ENCODE measurements around the gene TMEM115. TPM values are rescaled to one million over a fixed set of nuclear protein-coding genes. Genes with fewer than 3 reads are reported as not detected.
A peak's percentile ranks its signal among the peaks of the same experiment; 100 is the strongest.
"Not testable (repeated sequence)": the region's sequence is repeated elsewhere in the genome, so short reads cannot be mapped to it uniquely, and the experiment has no call there.

The TMEM115 gene
- total RNA-seq, 1 donor from 2014 or later: 42.5 TPM

GRCh38 chr3:50317300-50317699 is 42.0 kb downstream of the TMEM115 start:
- Mint-ChIP-seq H3K27ac (ENCODE audit: unreplicated experiment) (no peak overlapping the region), H3K4me3 (ENCODE audit: unreplicated experiment) (peak overlapping the region; percentile 9), H3K36me3 (ENCODE audit: unreplicated experiment) (peaks cover 6% of the 10 kb centered on the region), H3K9me3 (ENCODE audit: unreplicated experiment) (peaks cover 3% of the 10 kb centered on the region), H3K27me3 (ENCODE audit: unreplicated experiment) (peaks cover 16% of the 10 kb centered on the region), H3K4me1 (ENCODE audit: low read depth, unreplicated experiment) (peaks cover 12% of the 10 kb centered on the region)
- TF ChIP-seq, protein P1, sequence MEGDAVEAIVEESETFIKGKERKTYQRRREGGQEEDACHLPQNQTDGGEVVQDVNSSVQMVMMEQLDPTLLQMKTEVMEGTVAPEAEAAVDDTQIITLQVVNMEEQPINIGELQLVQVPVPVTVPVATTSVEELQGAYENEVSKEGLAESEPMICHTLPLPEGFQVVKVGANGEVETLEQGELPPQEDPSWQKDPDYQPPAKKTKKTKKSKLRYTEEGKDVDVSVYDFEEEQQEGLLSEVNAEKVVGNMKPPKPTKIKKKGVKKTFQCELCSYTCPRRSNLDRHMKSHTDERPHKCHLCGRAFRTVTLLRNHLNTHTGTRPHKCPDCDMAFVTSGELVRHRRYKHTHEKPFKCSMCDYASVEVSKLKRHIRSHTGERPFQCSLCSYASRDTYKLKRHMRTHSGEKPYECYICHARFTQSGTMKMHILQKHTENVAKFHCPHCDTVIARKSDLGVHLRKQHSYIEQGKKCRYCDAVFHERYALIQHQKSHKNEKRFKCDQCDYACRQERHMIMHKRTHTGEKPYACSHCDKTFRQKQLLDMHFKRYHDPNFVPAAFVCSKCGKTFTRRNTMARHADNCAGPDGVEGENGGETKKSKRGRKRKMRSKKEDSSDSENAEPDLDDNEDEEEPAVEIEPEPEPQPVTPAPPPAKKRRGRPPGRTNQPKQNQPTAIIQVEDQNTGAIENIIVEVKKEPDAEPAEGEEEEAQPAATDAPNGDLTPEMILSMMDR (IDR thresholded peaks at IDR 0.05; ENCODE audit: partially characterized antibody, unreplicated experiment): no peak
- no peak for DNase-seq

DNA sequence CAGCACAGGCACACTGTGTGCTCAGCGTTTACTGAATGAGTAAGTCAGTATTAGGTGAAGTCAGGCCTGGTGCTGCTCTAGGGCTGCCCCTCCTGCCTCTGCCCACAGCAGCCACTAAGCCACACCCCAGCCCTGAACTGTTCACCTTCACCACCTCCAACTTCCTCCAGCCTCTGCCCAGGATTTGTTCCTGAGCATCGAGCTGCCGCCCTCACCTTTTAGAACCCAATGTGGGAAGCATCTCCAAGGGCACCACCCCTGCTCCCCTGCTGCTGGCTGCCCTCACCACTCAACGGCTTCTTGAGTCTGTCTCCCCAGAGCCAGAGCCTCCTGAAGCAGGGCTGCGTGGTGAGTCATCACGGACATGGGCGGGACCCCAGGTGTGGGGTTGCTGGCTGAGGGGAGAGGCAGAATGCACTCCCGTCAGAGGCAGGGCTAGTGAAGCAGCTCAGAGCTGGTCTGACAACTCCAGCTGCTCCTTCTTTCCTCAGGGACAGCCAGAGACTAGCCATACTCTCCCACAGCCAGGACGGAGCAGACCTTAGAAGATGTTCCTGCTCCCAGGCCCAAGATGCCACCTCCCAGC is 42.6 kb downstream of the TMEM115 start:
- Mint-ChIP-seq H3K4me3 (ENCODE audit: unreplicated experiment) (no peak overlapping the region), H3K9me3 (ENCODE audit: unreplicated experiment) (peaks cover 3% of the 10 kb centered on the region), H3K36me3 (ENCODE audit: unreplicated experiment) (peaks cover 6% of the 10 kb centered on the region), H3K27me3 (ENCODE audit: unreplicated experiment) (peaks cover 16% of the 10 kb centered on the region), H3K4me1 (ENCODE audit: low read depth, unreplicated experiment) (peaks cover 12% of the 10 kb centered on the region), H3K27ac (ENCODE audit: unreplicated experiment) (no peak overlapping the region)
- no peak for DNase-seq
- TF ChIP-seq, protein P1 (IDR thresholded peaks at IDR 0.05; ENCODE audit: partially characterized antibody, unreplicated experiment): no peak

- TF ChIP-seq, protein P1 (IDR thresholded peaks at IDR 0.05; ENCODE audit: partially characterized antibody, unreplicated experiment): no peak
- peaks cover 3% of the 10 kb centered on the region for H3K9me3 Mint-ChIP-seq (ENCODE audit: unreplicated experiment)
- no peak overlapping the region for H3K27ac Mint-ChIP-seq (ENCODE audit: unreplicated experiment)
- peaks cover 8% of the 10 kb centered on the region for H3K36me3 Mint-ChIP-seq (ENCODE audit: unreplicated experiment)
- DNase-seq: no peak
- H3K4me3 Mint-ChIP-seq (ENCODE audit: unreplicated experiment): no peak overlapping the region
- peaks cover 9% of the 10 kb centered on the region for H3K27me3 Mint-ChIP-seq (ENCODE audit: unreplicated experiment)
- peaks cover 5% of the 10 kb centered on the region for H3K4me1 Mint-ChIP-seq (ENCODE audit: low read depth, unreplicated experiment)
Observed at GRCh38 chr3:50314816-50315215, 44.5 kb downstream of the TMEM115 start.

DNA sequence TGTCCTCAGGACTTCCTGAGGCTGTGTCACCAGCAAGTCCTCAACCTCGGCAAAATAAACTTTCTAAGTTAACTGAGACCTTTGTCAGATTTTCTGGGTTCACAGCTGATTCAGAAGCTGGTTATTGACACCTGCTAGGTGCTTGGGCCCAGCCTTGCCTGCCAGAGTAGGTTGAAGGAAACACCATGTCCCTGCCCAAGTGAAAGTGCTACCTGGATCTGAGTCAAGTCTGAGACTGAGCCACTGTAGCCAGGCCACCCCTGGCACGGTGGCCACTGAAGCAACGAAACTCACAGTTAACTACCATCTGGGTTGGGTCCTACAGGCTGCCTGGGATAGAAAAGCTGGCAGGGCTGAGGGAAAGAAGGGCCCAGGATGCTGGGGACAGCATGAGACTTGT is 45.0 kb downstream of the TMEM115 start:
- peaks cover 9% of the 10 kb centered on the region for H3K27me3 Mint-ChIP-seq (ENCODE audit: unreplicated experiment)
- TF ChIP-seq, protein P1 (IDR thresholded peaks at IDR 0.05; ENCODE audit: partially characterized antibody, unreplicated experiment): no peak
- no peak for DNase-seq
- peaks cover 3% of the 10 kb centered on the region for H3K9me3 Mint-ChIP-seq (ENCODE audit: unreplicated experiment)
- peaks cover 12% of the 10 kb centered on the region for H3K36me3 Mint-ChIP-seq (ENCODE audit: unreplicated experiment)
- no peak overlapping the region for H3K27ac Mint-ChIP-seq (ENCODE audit: unreplicated experiment)
- peaks cover 5% of the 10 kb centered on the region for H3K4me1 Mint-ChIP-seq (ENCODE audit: low read depth, unreplicated experiment)
- no peak overlapping the region for H3K4me3 Mint-ChIP-seq (ENCODE audit: unreplicated experiment)

DNA sequence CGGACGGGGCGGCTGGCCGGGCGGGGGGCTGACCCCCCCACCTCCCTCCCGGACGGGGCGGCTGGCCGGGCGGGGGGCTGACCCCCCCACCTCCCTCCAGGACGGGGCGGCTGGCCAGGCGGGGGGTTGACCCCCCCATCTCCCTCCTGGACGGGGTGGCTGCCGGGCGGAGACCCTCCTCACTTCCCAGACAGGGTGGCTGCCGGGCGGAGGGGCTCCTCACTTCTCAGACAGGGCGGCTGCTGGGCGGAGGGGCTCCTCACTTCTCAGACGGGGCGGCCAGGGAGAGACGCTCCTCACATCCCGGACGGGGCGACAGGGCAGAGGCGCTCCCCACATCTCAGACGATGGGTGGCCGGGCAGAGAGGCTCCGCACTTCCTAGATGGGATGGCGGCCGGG is 47.3 kb downstream of the TMEM115 start:
- H3K27me3 Mint-ChIP-seq (ENCODE audit: unreplicated experiment); DNase-seq; H3K9me3 Mint-ChIP-seq (ENCODE audit: unreplicated experiment); H3K4me1 Mint-ChIP-seq (ENCODE audit: low read depth, unreplicated experiment); H3K4me3 Mint-ChIP-seq (ENCODE audit: unreplicated experiment); H3K27ac Mint-ChIP-seq (ENCODE audit: unreplicated experiment): not testable (repeated sequence)
- peaks cover 12% of the 10 kb centered on the region for H3K36me3 Mint-ChIP-seq (ENCODE audit: unreplicated experiment)

Other genes starting within 250 kb of the TMEM115 start
- gene SEMA3F, start 204.2 kb downstream of the TMEM115 start, total RNA-seq (ENCODE audit: unreplicated experiment): 41.2 TPM
- gene GNAT1, start 167.9 kb downstream of the TMEM115 start, total RNA-seq (ENCODE audit: unreplicated experiment): not detected
- not detected for gene SLC38A3, start 154.2 kb downstream of the TMEM115 start, total RNA-seq (ENCODE audit: unreplicated experiment)
- 297 TPM for gene GNAI2, start 123.3 kb downstream of the TMEM115 start, total RNA-seq (ENCODE audit: unreplicated experiment)
- 5.4 TPM for gene SEMA3B, start 90.4 kb downstream of the TMEM115 start, total RNA-seq (ENCODE audit: unreplicated experiment)
- gene LSMEM2, start 80.4 kb downstream of the TMEM115 start, total RNA-seq (ENCODE audit: unreplicated experiment): not detected
- gene IFRD2, start 67.1 kb downstream of the TMEM115 start, total RNA-seq (ENCODE audit: unreplicated experiment): 38.2 TPM
- gene HYAL3, start 60.1 kb downstream of the TMEM115 start, total RNA-seq (ENCODE audit: unreplicated experiment): 6.9 TPM
- gene NAA80, start 60.1 kb downstream of the TMEM115 start, total RNA-seq (ENCODE audit: unreplicated experiment): 13.3 TPM
- 0.96 TPM for gene HYAL1, start 55.9 kb downstream of the TMEM115 start, total RNA-seq (ENCODE audit: unreplicated experiment)
- 48.4 TPM for gene HYAL2, start 36.8 kb downstream of the TMEM115 start, total RNA-seq (ENCODE audit: unreplicated experiment)
- gene TUSC2, start 31.3 kb downstream of the TMEM115 start, total RNA-seq (ENCODE audit: unreplicated experiment): 30.8 TPM
- 27.8 TPM for gene RASSF1, start 18.7 kb downstream of the TMEM115 start, total RNA-seq (ENCODE audit: unreplicated experiment)
- 1.3 TPM for gene ZMYND10, start 13.8 kb downstream of the TMEM115 start, total RNA-seq (ENCODE audit: unreplicated experiment)
- gene NPRL2, start 8.7 kb downstream of the TMEM115 start, total RNA-seq (ENCODE audit: unreplicated experiment): 30.4 TPM
- 12.6 TPM for gene CYB561D2, start 8.7 kb downstream of the TMEM115 start, total RNA-seq (ENCODE audit: unreplicated experiment)
- gene CACNA2D2, start 144.1 kb upstream of the TMEM115 start, total RNA-seq (ENCODE audit: unreplicated experiment): 5.0 TPM
- gene C3orf18, start 208.2 kb upstream of the TMEM115 start, total RNA-seq (ENCODE audit: unreplicated experiment): 13.0 TPM
- 21.1 TPM for gene HEMK1, start 210.0 kb upstream of the TMEM115 start, total RNA-seq (ENCODE audit: unreplicated experiment)